H9 (cell line): ENCODE measurements around the gene PDK4. TPM values are rescaled to one million over a fixed set of nuclear protein-coding genes. Genes with fewer than 3 reads are reported as not detected.
"Not testable (repeated sequence)": the region's sequence is repeated elsewhere in the genome, so short reads cannot be mapped to it uniquely, and the experiment has no call there.

ENCODE experiments used
- DNase-seq: peaks from one replicate; pipeline ENCODE4 v3.0.0-alpha.2; 2017
- H2AFZ ChIP-seq: one replicate; pipeline ENCODE4 v1.6.1; 2013; ENCODE audit warnings: mild to moderate bottlenecking, low read length, control low read depth, moderate library complexity
- H2AK5ac ChIP-seq: 2 replicates; pipeline ENCODE4 v1.6.1; 2013; ENCODE audit warnings: low read length, control low read depth, mixed read lengths; ENCODE audit not compliant: insufficient read length
- H2BK120ac ChIP-seq: one replicate; pipeline ENCODE4 v1.6.1; 2013; ENCODE audit warnings: low read depth, mild to moderate bottlenecking, low read length, control low read depth, inconsistent platforms; ENCODE audit not compliant: poor library complexity, severe bottlenecking
- H2BK12ac ChIP-seq: 2 replicates; pipeline ENCODE4 v1.6.1; 2013; ENCODE audit warnings: low read length, control low read depth, mixed read lengths, low read depth; ENCODE audit not compliant: insufficient read length
- H2BK15ac ChIP-seq: 2 replicates; pipeline ENCODE4 v1.6.1; 2013; ENCODE audit warnings: low read depth, low read length, control low read depth
- H2BK20ac ChIP-seq: one replicate; pipeline ENCODE4 v1.6.1; 2013; ENCODE audit warnings: low read depth, mild to moderate bottlenecking, low read length, control low read depth, inconsistent platforms; ENCODE audit not compliant: poor library complexity, severe bottlenecking
- H2BK5ac ChIP-seq: 2 replicates; pipeline ENCODE4 v1.6.1; 2013; ENCODE audit warnings: low read length, control low read depth, mixed read lengths; ENCODE audit not compliant: insufficient read length
- H3K14ac ChIP-seq: 2 replicates; pipeline ENCODE4 v1.6.1; 2013; ENCODE audit warnings: low read length, control low read depth; ENCODE audit not compliant: insufficient read depth
- H3K18ac ChIP-seq: 2 replicates; pipeline ENCODE4 v1.6.1; 2013; ENCODE audit warnings: low read depth, mild to moderate bottlenecking, mixed read lengths, low read length, control low read depth; ENCODE audit not compliant: insufficient read length
- H3K23ac ChIP-seq: 2 replicates; pipeline ENCODE4 v1.6.1; 2013; ENCODE audit warnings: low read length, control low read depth, mixed read lengths, low read depth; ENCODE audit not compliant: insufficient read length
- H3K23me2 ChIP-seq: 2 replicates; pipeline ENCODE4 v1.6.1; 2013; ENCODE audit warnings: low read depth, mild to moderate bottlenecking, mixed read lengths, low read length, control low read depth; ENCODE audit not compliant: insufficient read length, poor library complexity, severe bottlenecking
- H3K27ac ChIP-seq: 2 replicates; pipeline ENCODE4 v1.5.1; 2013; ENCODE audit warnings: low read length, control low read depth, mixed read lengths, low read depth; ENCODE audit not compliant: insufficient read length
- H3K27me3 ChIP-seq: 2 replicates; pipeline ENCODE4 v1.6.1; 2013; ENCODE audit warnings: low read length, control low read depth, inconsistent platforms; ENCODE audit not compliant: insufficient read depth
- H3K4ac ChIP-seq: 2 replicates; pipeline ENCODE4 v1.6.1; 2013; ENCODE audit warnings: low read depth, mild to moderate bottlenecking, control low read depth, inconsistent platforms, low read length, moderate library complexity
- H3K4me1 ChIP-seq: 2 replicates; pipeline ENCODE4 v1.6.1; 2013; ENCODE audit warnings: low read length, control low read depth, inconsistent platforms; ENCODE audit not compliant: insufficient read depth
- H3K4me2 ChIP-seq: 2 replicates; pipeline ENCODE4 v1.6.1; 2013; ENCODE audit warnings: low read length, control low read depth, mixed read lengths; ENCODE audit not compliant: insufficient read length, insufficient read depth
- H3K56ac ChIP-seq: 2 replicates; pipeline ENCODE4 v1.6.1; 2013; ENCODE audit warnings: low read depth, mild to moderate bottlenecking, mixed read lengths, low read length, control low read depth; ENCODE audit not compliant: insufficient read length
- H3K79me1 ChIP-seq: 2 replicates; pipeline ENCODE4 v1.6.1; 2013; ENCODE audit warnings: low read depth, mild to moderate bottlenecking, moderate library complexity, low read length, control low read depth, inconsistent platforms; ENCODE audit not compliant: insufficient read depth, poor library complexity, severe bottlenecking
- H3K79me2 ChIP-seq: 2 replicates; pipeline ENCODE4 v1.6.1; 2013; ENCODE audit warnings: low read length, control low read depth, inconsistent platforms; ENCODE audit not compliant: insufficient read depth
- H3K9ac ChIP-seq: 2 replicates; pipeline ENCODE4 v1.6.1; 2013; ENCODE audit warnings: low read length, control low read depth, mixed read lengths; ENCODE audit not compliant: insufficient read length; ENCODE audit errors: extremely low read depth
- H3K9me3 ChIP-seq: one replicate; pipeline ENCODE4 v1.6.1; 2013; ENCODE audit warnings: low read depth, low read length, inconsistent platforms; ENCODE audit not compliant: control insufficient read depth
- H3T11ph ChIP-seq: one replicate; pipeline ENCODE4 v1.6.1; 2013; ENCODE audit warnings: mild to moderate bottlenecking, low read length, control low read depth, inconsistent platforms
- H4K20me1 ChIP-seq: one replicate; pipeline ENCODE4 v1.6.1; 2013; ENCODE audit not compliant: control insufficient read depth, insufficient read length, insufficient read depth
- H4K5ac ChIP-seq: 2 replicates; pipeline ENCODE4 v1.6.1; 2013; ENCODE audit warnings: low read depth, mild to moderate bottlenecking, mixed read lengths, low read length, control low read depth; ENCODE audit not compliant: insufficient read length
- H4K8ac ChIP-seq: replicated peaks from 2 replicates; pipeline ENCODE4 v1.6.1; 2013; ENCODE audit warnings: low read length, control low read depth, mixed read lengths, low read depth; ENCODE audit not compliant: insufficient read length
- H4K91ac ChIP-seq: 2 replicates; pipeline ENCODE4 v1.6.1; 2013; ENCODE audit warnings: low read depth, mild to moderate bottlenecking, moderate library complexity, mixed read lengths, low read length, control low read depth; ENCODE audit not compliant: insufficient read length
- H3K27ac Mint-ChIP-seq, 3 experiments: 2 replicates in 2 of 3; 3 replicates in 1 of 3; pipeline ENCODE4 v1.8.0; 2020 to 2021; ENCODE audit warnings: mixed read lengths in 3 of 3, mild to moderate bottlenecking in 1 of 3, moderate library complexity in 1 of 3
- H3K27me3 Mint-ChIP-seq: 2 replicates; pipeline ENCODE4 v1.8.0; 2021; ENCODE audit warnings: low read depth, mild to moderate bottlenecking, moderate library complexity, mixed read lengths
- H3K36me3 Mint-ChIP-seq, 3 experiments: 2 replicates in 2 of 3; 3 replicates in 1 of 3; pipeline ENCODE4 v1.8.0; 2020 to 2021; ENCODE audit warnings: low read depth in 3 of 3, mixed read lengths in 3 of 3; ENCODE audit not compliant: insufficient read depth in 1 of 3
- H3K4me1 Mint-ChIP-seq, 2 experiments: 2 replicates each; pipeline ENCODE4 v1.8.0; 2020; ENCODE audit warnings: mixed read lengths in 2 of 2
- H3K4me3 Mint-ChIP-seq, 2 experiments: 2 replicates in 1 of 2; 3 replicates in 1 of 2; pipeline ENCODE4 v1.8.0; 2020 to 2021; ENCODE audit warnings: mild to moderate bottlenecking in 2 of 2, mixed read lengths in 2 of 2, moderate library complexity in 1 of 2
- H3K9me3 Mint-ChIP-seq, 2 experiments: 2 replicates in 1 of 2; 3 replicates in 1 of 2; pipeline ENCODE4 v1.8.0; 2020; ENCODE audit warnings: mild to moderate bottlenecking in 2 of 2, mixed read lengths in 2 of 2, moderate library complexity in 1 of 2
- WGBS: extraction: QIAGEN DNeasy Blood & Tissue Kit; methylation state at CpG from one replicate; pipeline ENCODE4 v1.1.7; 2013; ENCODE audit warnings: missing lambda C conversion rate, low lambda C conversion rate, mixed read lengths; ENCODE audit not compliant: insufficient read length; ENCODE audit errors: extremely low coverage; 5-methylcytosine and 5-hydroxymethylcytosine counted together
- total RNA-seq: library from RNA; stranded (reverse); gene quantifications from 2 replicates; pipeline ENCODE4 v1.2.1, GENCODE V29; 2021
- TF ChIP-seq, protein P1 (sequence below): fragments of 200-600 bp; sonication (generic); conservative IDR thresholded peaks from 3 replicates; pipeline ENCODE4 v1.8.0; 2021; ENCODE audit warnings: antibody characterized with exemption, mild to moderate bottlenecking

PDK4 gene
- total RNA-seq, 1 experiment from 2014 or later: not detected

DNA sequence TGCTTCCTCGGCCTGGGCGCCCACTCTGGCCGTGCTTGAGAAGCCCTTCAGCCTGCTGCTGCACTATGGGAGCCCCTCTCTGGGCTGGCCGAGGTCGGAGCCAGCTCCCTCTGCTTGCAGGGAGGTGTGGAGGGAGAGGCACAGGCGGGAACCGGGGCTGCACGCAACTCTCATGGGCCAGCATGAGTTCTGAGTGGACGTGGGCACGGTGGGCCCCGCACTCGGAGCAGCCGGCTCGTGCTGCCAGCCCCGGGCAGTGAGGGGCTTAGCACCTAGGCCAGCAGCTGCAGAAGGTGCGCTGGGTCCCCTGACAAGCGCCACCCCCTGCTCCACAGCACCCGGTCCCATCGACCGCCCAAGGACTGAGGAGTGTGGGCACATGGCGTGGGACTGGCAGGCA is 9.0 kb upstream of the PDK4 start:
- Histone ChIP-seq H3K14ac (no peak overlapping the region), H2BK20ac (no peak overlapping the region), H2BK120ac (no peak overlapping the region), H3K9ac (no peak overlapping the region), H3K56ac (no peak overlapping the region), H4K8ac (no peak overlapping the region), H3K27me3 (peaks cover 6% of the 10 kb centered on the region; the same call in 1 of the 2 replicates), H4K20me1 (no peaks in the 10 kb centered on the region), H4K91ac (no peak overlapping the region), H3K23ac (no peak overlapping the region), H3K4me2 (no peak overlapping the region), H3K4ac (no peak overlapping the region), H3K27ac (no peak overlapping the region), H3K79me1 (no peaks in the 10 kb centered on the region), H2AK5ac (no peak overlapping the region), H3T11ph (no peak overlapping the region), H3K23me2 (no peaks in the 10 kb centered on the region), H3K18ac (no peak overlapping the region), H3K79me2 (no peaks in the 10 kb centered on the region), H2BK5ac (no peak overlapping the region), H2AFZ (no peak overlapping the region), H2BK12ac (no peak overlapping the region), H3K9me3 (no peaks in the 10 kb centered on the region), H2BK15ac (no peak overlapping the region), H3K4me1 (no peaks in the 10 kb centered on the region), H4K5ac (no peak overlapping the region)
- Mint-ChIP-seq H3K27me3 (peaks cover 67% of the 10 kb centered on the region), H3K9me3 (peaks cover 7 to 15% of the 10 kb centered on the region in 2 experiments; a peak in 3 of 5 replicates), H3K36me3 (no peaks in the 10 kb centered on the region; a peak in 1 of 7 replicates), H3K4me1 (peaks cover 11 to 12% of the 10 kb centered on the region in 2 experiments), H3K4me3 (no peak overlapping the region), H3K27ac (no peak overlapping the region)
- DNase-seq: no peak
- no CpG with 5 or more reads among the region's 21 CpGs for WGBS
- TF ChIP-seq, protein P1, sequence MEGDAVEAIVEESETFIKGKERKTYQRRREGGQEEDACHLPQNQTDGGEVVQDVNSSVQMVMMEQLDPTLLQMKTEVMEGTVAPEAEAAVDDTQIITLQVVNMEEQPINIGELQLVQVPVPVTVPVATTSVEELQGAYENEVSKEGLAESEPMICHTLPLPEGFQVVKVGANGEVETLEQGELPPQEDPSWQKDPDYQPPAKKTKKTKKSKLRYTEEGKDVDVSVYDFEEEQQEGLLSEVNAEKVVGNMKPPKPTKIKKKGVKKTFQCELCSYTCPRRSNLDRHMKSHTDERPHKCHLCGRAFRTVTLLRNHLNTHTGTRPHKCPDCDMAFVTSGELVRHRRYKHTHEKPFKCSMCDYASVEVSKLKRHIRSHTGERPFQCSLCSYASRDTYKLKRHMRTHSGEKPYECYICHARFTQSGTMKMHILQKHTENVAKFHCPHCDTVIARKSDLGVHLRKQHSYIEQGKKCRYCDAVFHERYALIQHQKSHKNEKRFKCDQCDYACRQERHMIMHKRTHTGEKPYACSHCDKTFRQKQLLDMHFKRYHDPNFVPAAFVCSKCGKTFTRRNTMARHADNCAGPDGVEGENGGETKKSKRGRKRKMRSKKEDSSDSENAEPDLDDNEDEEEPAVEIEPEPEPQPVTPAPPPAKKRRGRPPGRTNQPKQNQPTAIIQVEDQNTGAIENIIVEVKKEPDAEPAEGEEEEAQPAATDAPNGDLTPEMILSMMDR: no peak

DNA sequence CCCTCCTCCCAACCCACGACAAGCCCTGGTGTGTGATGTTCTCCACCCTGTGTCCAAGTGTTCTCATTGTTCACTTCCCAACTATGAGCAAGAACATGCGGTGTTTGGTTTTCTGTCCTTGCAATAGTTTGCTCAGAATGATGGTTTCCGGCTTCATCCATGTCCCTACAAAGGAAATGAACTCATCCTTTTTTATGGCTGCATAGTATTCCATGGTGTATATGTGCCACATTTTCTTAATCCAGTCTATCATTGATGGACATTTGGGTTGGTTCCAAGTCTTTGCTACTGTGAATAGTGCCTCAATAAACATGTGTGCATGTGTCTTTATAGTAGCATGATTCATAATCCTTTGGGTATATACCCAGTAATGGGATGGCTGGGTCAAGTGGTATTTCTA is 8.5 kb upstream of the PDK4 start:
- not testable (repeated sequence) for H2BK120ac ChIP-seq, H4K91ac ChIP-seq, H3K4me2 ChIP-seq, H3K27ac ChIP-seq, H3K79me2 ChIP-seq, H3K56ac ChIP-seq, H3K23me2 ChIP-seq, H2AK5ac ChIP-seq, H3T11ph ChIP-seq, H3K27ac Mint-ChIP-seq, H3K9ac ChIP-seq, H4K20me1 ChIP-seq, H2BK5ac ChIP-seq, H3K4ac ChIP-seq, H2AFZ ChIP-seq, H3K14ac ChIP-seq, H3K4me1 ChIP-seq, DNase-seq, H4K5ac ChIP-seq, H3K79me1 ChIP-seq, H2BK12ac ChIP-seq, H2BK15ac ChIP-seq, H3K9me3 ChIP-seq, H2BK20ac ChIP-seq, H3K23ac ChIP-seq, H3K27me3 ChIP-seq, H3K18ac ChIP-seq, H3K4me3 Mint-ChIP-seq, H4K8ac ChIP-seq, H3K36me3 Mint-ChIP-seq
- Mint-ChIP-seq H3K4me1 (peaks cover 11 to 12% of the 10 kb centered on the region in 2 experiments), H3K27me3 (peaks cover 67% of the 10 kb centered on the region), H3K9me3 (peaks cover 7 to 15% of the 10 kb centered on the region in 2 experiments; a peak in 3 of 5 replicates)
- no CpG with 5 or more reads among the region's 3 CpGs for WGBS
